Omental fat pad (tissue), 4 donors: ENCODE measurements around the gene MT1F. TPM values are rescaled to one million over a fixed set of nuclear protein-coding genes. Genes with fewer than 3 reads are reported as not detected.

ENCODE experiments used
- ATAC-seq: fragments of 150-250 bp; one replicate; pipeline ENCODE4 v1.9.1; 2016; ENCODE audit warnings: mild to moderate bottlenecking, moderate library complexity; ENCODE audit not compliant: low FRiP score
- DNase-seq: peaks from one replicate; pipeline ENCODE4 v3.0.0-alpha.2; 2019; ENCODE audit warnings: low spot score
- CTCF ChIP-seq, 3 donors: fragments of 450-650 bp; IDR thresholded peaks; one replicate each; pipeline ENCODE4 v1.5.1; 2016 to 2017; ENCODE audit warnings: antibody characterized with exemption in 3 of 3, mild to moderate bottlenecking in 3 of 3, moderate library complexity in 2 of 3
- total RNA-seq, 4 donors: library from RNA; depleted of rRNA; stranded (reverse); fragments of >200 nt; gene quantifications; one replicate each; pipeline ENCODE4 v1.1.0, GENCODE V29; 2016

MT1F gene
- total RNA-seq, 4 donors from 2014 or later: 9.8 to 199 (median 43.6) TPM

GRCh38 chr16:56683424-56684172 lies 25.8 kb downstream of the MT1F start:
- ATAC-seq (no peak), DNase-seq (no peak)
- TF ChIP-seq CTCF (IDR thresholded peaks at IDR 0.05): no peak

- peak; percentile 9 for ATAC-seq
- TF ChIP-seq CTCF (IDR thresholded peaks at IDR 0.05): no peak
- no peak for DNase-seq
Measured at GRCh38 chr16:56684256-56684925, 26.6 kb downstream of the MT1F start.

GRCh38 chr16:56684926-56685590 lies 27.3 kb downstream of the MT1F start:
- no peak for TF ChIP-seq CTCF (IDR thresholded peaks at IDR 0.05)
- no peak for ATAC-seq
- DNase-seq: no peak

GRCh38 chr16:56686758-56687157 lies 29.0 kb downstream of the MT1F start:
- ATAC-seq (no peak), DNase-seq (no peak)
- no peak for TF ChIP-seq CTCF (IDR thresholded peaks at IDR 0.05)

GRCh38 chr16:56688762-56689161 lies 31.0 kb downstream of the MT1F start:
- DNase-seq: no peak
- ATAC-seq: no peak
- TF ChIP-seq CTCF (IDR thresholded peaks at IDR 0.05): no peak

- ATAC-seq: no peak
- no peak for DNase-seq
- TF ChIP-seq CTCF (IDR thresholded peaks at IDR 0.05): no peak
Measured at GRCh38 chr16:56689171-56689570, 31.4 kb downstream of the MT1F start.
